ENCODE results near the gene SAMD5. TPM values are rescaled to one million over a fixed set of nuclear protein-coding genes. Genes with fewer than 3 reads are reported as not detected.

The SAMD5 gene
- total and polyA plus RNA-seq, 9 of the 15 experiments (the other 6 are each of a cell fraction or from before 2014, with no cell fraction given) = 0.15 to 0.91 (median 0.55) TPM

- Histone ChIP-seq H3K79me2 (ENCODE audit: control insufficient read depth, insufficient read depth, low read length) (no peaks in the 10 kb centered on the region), H3K4me2 (ENCODE audit: insufficient read depth, low read length) (no peak overlapping the region), H2AFZ (ENCODE audit: low read depth, low read length) (no peak overlapping the region), H3K4me3 (no peak overlapping the region), H3K9me3 (replicated peaks; ENCODE audit: control insufficient read depth, insufficient read depth, low read depth, low read length) (no peaks in the 10 kb centered on the region), H3K9me1 (ENCODE audit: control insufficient read depth, insufficient read depth, low read length) (no peaks in the 10 kb centered on the region), H4K20me1 (replicated peaks; ENCODE audit: control insufficient read depth, insufficient read depth, low read length) (no peaks in the 10 kb centered on the region), H3K27me3 (ENCODE audit: control insufficient read depth in 2 of 2, insufficient read depth in 2 of 2, low read length in 2 of 2) (peaks cover 0 to 5% of the 10 kb centered on the region in 2 experiments; a peak in 2 of 5 replicates), H3K9ac (ENCODE audit: insufficient read depth in 1 of 2, low read depth in 2 of 2, low read length in 2 of 2) (no peak overlapping the region), H3K27ac (ENCODE audit: extremely low read depth, low read depth, low read length) (no peak overlapping the region), H3K4me1 (replicated peaks in 1 of 2; ENCODE audit: control insufficient read depth in 2 of 2, insufficient read depth in 2 of 2, low read length in 2 of 2) (0 out of 5 replicates have a peak, but pooled peaks cover 0 to 4% of the 10 kb centered on the region in 2 experiments), H3K36me3 (ENCODE audit: control insufficient read depth, insufficient read depth, low read length) (no peaks in the 10 kb centered on the region)
- BruUV-seq (replicated peaks) = no TSS peak
- intact Hi-C loops (cut with micrococcal nuclease) (no loop called here), in situ Hi-C loops (cut with MboI) (no loop called here)
- DNase-seq (ENCODE audit: extremely low read depth in 1 of 4, low spot score in 3 of 4) = no peak
- no peak for FAIRE-seq
- POLR2A ChIA-PET = no interaction called here
- ATAC-seq = no peak
- CTCF ChIA-PET (ENCODE audit: low intra/inter-chr PET ratio) = interaction anchor here (0.6 kb wide), 1 partner anchor 970 kb away, joined by 3 read pairs; no protein-coding TSS in a partner anchor
- 27% methylated on average over 2 of the region's 2 CpGs for WGBS (ENCODE audit: insufficient coverage, low coverage, missing lambda C conversion rate)
- no peak for TF ChIP-seq CSDE1 (IDR thresholded peaks at IDR 0.05)
- TF ChIP-seq STAT5B (CRISPR knock-in tag; IDR thresholded peaks at IDR 0.05) = no peak
- no peak for TF ChIP-seq MAFF (IDR thresholded peaks at IDR 0.05; ENCODE audit: low read length)
- no peak for TF ChIP-seq ZNF75A (CRISPR knock-in tag; IDR thresholded peaks at IDR 0.05)
These were observed 22.8 kb downstream of the SAMD5 start for GRCh38 chr6:147531321-147531720.

- intact Hi-C loops (cut with micrococcal nuclease) (no loop called here), in situ Hi-C loops (cut with MboI) (no loop called here)
- Histone ChIP-seq H3K9ac (ENCODE audit: insufficient read depth in 1 of 2, low read depth in 2 of 2, low read length in 2 of 2) (no peak overlapping the region; a peak in 1 of 4 replicates), H3K4me3 (no peak overlapping the region), H3K9me3 (replicated peaks; ENCODE audit: control insufficient read depth, insufficient read depth, low read depth, low read length) (no peaks in the 10 kb centered on the region; the same call in 1 of the 2 replicates), H3K27ac (ENCODE audit: extremely low read depth, low read depth, low read length) (peak overlapping the region; percentile 26; the same call in 2 of the 3 replicates), H2AFZ (ENCODE audit: low read depth, low read length) (peak overlapping the region; percentile 77), H3K4me1 (replicated peaks in 1 of 2; ENCODE audit: control insufficient read depth in 2 of 2, insufficient read depth in 2 of 2, low read length in 2 of 2) (0 out of 5 replicates have a peak, but pooled peaks cover 0 to 4% of the 10 kb centered on the region in 2 experiments), H4K20me1 (replicated peaks; ENCODE audit: control insufficient read depth, insufficient read depth, low read length) (no peaks in the 10 kb centered on the region), H3K9me1 (ENCODE audit: control insufficient read depth, insufficient read depth, low read length) (no peaks in the 10 kb centered on the region), H3K4me2 (ENCODE audit: insufficient read depth, low read length) (peak overlapping the region; percentile 36; the same call in 1 of the 2 replicates), H3K27me3 (ENCODE audit: control insufficient read depth in 2 of 2, insufficient read depth in 2 of 2, low read length in 2 of 2) (peaks cover 0 to 5% of the 10 kb centered on the region in 2 experiments; a peak in 2 of 5 replicates), H3K79me2 (ENCODE audit: control insufficient read depth, insufficient read depth, low read length) (no peaks in the 10 kb centered on the region), H3K36me3 (ENCODE audit: control insufficient read depth, insufficient read depth, low read length) (no peaks in the 10 kb centered on the region)
- ATAC-seq (peak; percentile 74), FAIRE-seq (peak; percentile 76), DNase-seq (ENCODE audit: extremely low read depth in 1 of 4, low spot score in 3 of 4) (peak in 1 of 4 experiments; percentile 53)
- ChIA-PET POLR2A (interaction anchor here (0.6 to 1.2 kb wide), 3 partner anchors 8 to 17 kb away, joined by 3 to 4 read pairs (median 3); no protein-coding TSS in a partner anchor), CTCF (ENCODE audit: low intra/inter-chr PET ratio) (interaction anchor here (0.6 kb wide), 1 partner anchor 606 kb away, joined by 5 read pairs; no protein-coding TSS in a partner anchor)
- 27% methylated on average over 13 of the region's 13 CpGs for WGBS (ENCODE audit: insufficient coverage, low coverage, missing lambda C conversion rate)
- no TSS peak for BruUV-seq (replicated peaks)
- TF ChIP-seq DPF2 (IDR thresholded peaks at IDR 0.05) (peak; percentile 79), REST (IDR thresholded peaks at IDR 0.05; ENCODE audit: borderline replicate concordance) (peak; percentile 64), REST (CRISPR knock-in tag; IDR thresholded peaks at IDR 0.05; ENCODE audit: low read depth) (no peak)
These were observed 25.8 kb downstream of the SAMD5 start for GRCh38 chr6:147534116-147534860.

All from K562 (cell line).